Measurements from ENCODE around the gene ASCL5. TPM values are rescaled to one million over a fixed set of nuclear protein-coding genes. Genes with fewer than 3 reads are reported as not detected.

Gene ASCL5
- total RNA-seq, 6 experiments from 2014 or later = not detected

GRCh38 chr1:201146626-201147390, 19.8 kb upstream of the ASCL5 start:
- Mint-ChIP-seq H3K4me1 (ENCODE audit: low read depth) (no peaks in the 10 kb centered on the region), H3K27me3 (ENCODE audit: insufficient read depth) (peaks cover 1% of the 10 kb centered on the region; the same call in 1 of the 2 replicates), H3K4me3 (no peak overlapping the region), H3K9me3 (no peaks in the 10 kb centered on the region), H3K27ac (no peak overlapping the region), H3K36me3 (ENCODE audit: low read depth) (peaks cover 51% of the 10 kb centered on the region)
- no peak for DNase-seq
- no peak for TF ChIP-seq CTCF (IDR thresholded peaks at IDR 0.05)

GRCh38 chr1:201145816-201146215, 18.8 kb upstream of the ASCL5 start:
- no peak overlapping the region for H3K27ac Mint-ChIP-seq
- H3K9me3 Mint-ChIP-seq = no peaks in the 10 kb centered on the region
- peaks cover 47% of the 10 kb centered on the region for H3K36me3 Mint-ChIP-seq (ENCODE audit: low read depth)
- H3K27me3 Mint-ChIP-seq (ENCODE audit: insufficient read depth) = peaks cover 1% of the 10 kb centered on the region; the same call in 1 of the 2 replicates
- no peaks in the 10 kb centered on the region for H3K4me1 Mint-ChIP-seq (ENCODE audit: low read depth)
- DNase-seq = no peak
- H3K4me3 Mint-ChIP-seq = no peak overlapping the region
- no peak for TF ChIP-seq CTCF (IDR thresholded peaks at IDR 0.05)

GRCh38 chr1:201145132-201145531, 18.1 kb upstream of the ASCL5 start:
- Mint-ChIP-seq H3K4me1 (ENCODE audit: low read depth) (no peaks in the 10 kb centered on the region), H3K4me3 (no peak overlapping the region), H3K36me3 (ENCODE audit: low read depth) (peaks cover 46% of the 10 kb centered on the region), H3K9me3 (no peaks in the 10 kb centered on the region), H3K27ac (no peak overlapping the region), H3K27me3 (ENCODE audit: insufficient read depth) (peaks cover 1% of the 10 kb centered on the region; the same call in 1 of the 2 replicates)
- DNase-seq = no peak
- no peak for TF ChIP-seq CTCF (IDR thresholded peaks at IDR 0.05)

- TF ChIP-seq CTCF (IDR thresholded peaks at IDR 0.05) = no peak
- DNase-seq = no peak
- H3K4me3 Mint-ChIP-seq = no peak overlapping the region
- H3K36me3 Mint-ChIP-seq (ENCODE audit: low read depth) = peaks cover 46% of the 10 kb centered on the region
- no peak overlapping the region for H3K27ac Mint-ChIP-seq
- H3K9me3 Mint-ChIP-seq = no peaks in the 10 kb centered on the region
- H3K4me1 Mint-ChIP-seq (ENCODE audit: low read depth) = 0 out of 2 replicates have a peak, but pooled peaks cover under 1% of the 10 kb centered on the region
- H3K27me3 Mint-ChIP-seq (ENCODE audit: insufficient read depth) = peaks cover 1% of the 10 kb centered on the region; the same call in 1 of the 2 replicates
Observed at GRCh38 chr1:201144701-201145100, 17.7 kb upstream of the ASCL5 start.

- no peak for DNase-seq
- Mint-ChIP-seq H3K36me3 (ENCODE audit: low read depth) (peaks cover 41% of the 10 kb centered on the region), H3K9me3 (no peaks in the 10 kb centered on the region), H3K27ac (no peak overlapping the region), H3K4me3 (no peak overlapping the region), H3K4me1 (ENCODE audit: low read depth) (0 out of 2 replicates have a peak, but pooled peaks cover 6% of the 10 kb centered on the region), H3K27me3 (ENCODE audit: insufficient read depth) (peaks cover 1% of the 10 kb centered on the region; the same call in 1 of the 2 replicates)
- no peak for TF ChIP-seq CTCF (IDR thresholded peaks at IDR 0.05)
Observed at GRCh38 chr1:201143726-201144635, 17.0 kb upstream of the ASCL5 start.

Data from HFFc6 (cell line).